ENCODE results near the gene ITGA8.
"Not testable (repeated sequence)": the region's sequence is repeated elsewhere in the genome, so short reads cannot be mapped to it uniquely, and the experiment has no call there.

ITGA8 gene

GRCh38 chr10:15548331-15548730 is 171.4 kb downstream of the ITGA8 start:
- no peak for DNase-seq (ENCODE audit: low read depth)

GRCh38 chr10:15546606-15547005 is 173.1 kb downstream of the ITGA8 start:
- DNase-seq (ENCODE audit: low read depth) = no peak

- DNase-seq (ENCODE audit: low read depth) = no peak
These were observed 173.8 kb downstream of the ITGA8 start for GRCh38 chr10:15545884-15546283.

- DNase-seq (ENCODE audit: low read depth) = no peak
These were observed 174.5 kb downstream of the ITGA8 start for GRCh38 chr10:15545266-15545665.

GRCh38 chr10:15543994-15544393 is 175.7 kb downstream of the ITGA8 start:
- no peak for DNase-seq (ENCODE audit: low read depth)

GRCh38 chr10:15542817-15543216 is 176.9 kb downstream of the ITGA8 start:
- DNase-seq (ENCODE audit: low read depth) = no peak

GRCh38 chr10:15541376-15541775 is 178.3 kb downstream of the ITGA8 start:
- DNase-seq (ENCODE audit: low read depth) = no peak

GRCh38 chr10:15540727-15541126 is 179.0 kb downstream of the ITGA8 start:
- no peak for DNase-seq (ENCODE audit: low read depth)

- no peak for DNase-seq (ENCODE audit: low read depth)
These were observed 180.5 kb downstream of the ITGA8 start for GRCh38 chr10:15539262-15539661.

GRCh38 chr10:15534928-15535538 is 184.7 kb downstream of the ITGA8 start:
- not testable (repeated sequence) for DNase-seq (ENCODE audit: low read depth)

- no peak for DNase-seq (ENCODE audit: low read depth)
These were observed 187.6 kb downstream of the ITGA8 start for GRCh38 chr10:15531927-15532722.

- DNase-seq (ENCODE audit: low read depth) = no peak
These were observed 190.9 kb downstream of the ITGA8 start for GRCh38 chr10:15528859-15529239.

GRCh38 chr10:15526754-15527153 is 193.0 kb downstream of the ITGA8 start:
- DNase-seq (ENCODE audit: low read depth) = no peak

GRCh38 chr10:15521328-15521903 is 198.3 kb downstream of the ITGA8 start:
- DNase-seq (ENCODE audit: low read depth) = no peak

- peak; percentile 50 for DNase-seq (ENCODE audit: low read depth)
These were observed 201.5 kb downstream of the ITGA8 start for GRCh38 chr10:15518250-15518649.

GRCh38 chr10:15516256-15517085 is 203.3 kb downstream of the ITGA8 start:
- DNase-seq (ENCODE audit: low read depth) = no peak

- DNase-seq (ENCODE audit: low read depth) = peak; percentile 33
These were observed 204.5 kb downstream of the ITGA8 start for GRCh38 chr10:15515202-15515601.

- DNase-seq (ENCODE audit: low read depth) = no peak
These were observed 208.8 kb downstream of the ITGA8 start for GRCh38 chr10:15510963-15511362.

GRCh38 chr10:15505329-15505728 is 214.4 kb downstream of the ITGA8 start:
- no peak for DNase-seq (ENCODE audit: low read depth)

GRCh38 chr10:15504101-15504840 is 215.5 kb downstream of the ITGA8 start:
- peak; percentile 34 for DNase-seq (ENCODE audit: low read depth)

GRCh38 chr10:15494850-15495506 is 224.7 kb downstream of the ITGA8 start:
- DNase-seq (ENCODE audit: low read depth) = no peak
